Neural progenitor cell (in vitro differentiated cells): ENCODE results near the gene CTDSP2. TPM values are rescaled to one million over a fixed set of nuclear protein-coding genes. Genes with fewer than 3 reads are reported as not detected.
"Not testable (repeated sequence)": the region's sequence is repeated elsewhere in the genome, so short reads cannot be mapped to it uniquely, and the experiment has no call there.

ENCODE experiments used
- DNase-seq: peaks from one replicate; pipeline ENCODE4 v3.0.0-alpha.2; 2016; ENCODE audit warnings: low spot score
- H2AFZ ChIP-seq: fragments of 200-600 bp; sonication (generic); replicated peaks from 2 replicates; pipeline ENCODE4 v1.6.1; 2016; ENCODE audit warnings: antibody characterized with exemption
- H3F3A ChIP-seq: fragments of 200-600 bp; sonication (generic); 2 replicates; pipeline ENCODE4 v1.6.1; 2016; ENCODE audit warnings: antibody characterized with exemption, low read depth
- H3K27ac ChIP-seq: fragments of 200-600 bp; sonication (generic); 2 replicates; pipeline ENCODE4 v1.5.1; 2016; ENCODE audit warnings: mild to moderate bottlenecking
- H3K27me3 ChIP-seq: fragments of 200-600 bp; sonication (generic); 2 replicates; pipeline ENCODE4 v1.6.1; 2016; ENCODE audit warnings: mild to moderate bottlenecking, moderate library complexity
- H3K36me3 ChIP-seq: fragments of 200-600 bp; sonication (generic); 2 replicates; pipeline ENCODE4 v1.5.1; 2016
- H3K4me1 ChIP-seq: fragments of 200-600 bp; sonication (generic); 2 replicates; pipeline ENCODE4 v1.6.1; 2016; ENCODE audit warnings: mixed run types
- H3K4me2 ChIP-seq: fragments of 200-600 bp; sonication (generic); 2 replicates; pipeline ENCODE4 v1.6.1; 2016
- H3K4me3 ChIP-seq: fragments of 200-600 bp; sonication (generic); 2 replicates; pipeline ENCODE4 v1.5.1; 2016
- H3K79me2 ChIP-seq: fragments of 200-600 bp; sonication (generic); 2 replicates; pipeline ENCODE4 v1.6.1; 2016; ENCODE audit warnings: low read depth
- H3K9ac ChIP-seq: fragments of 200-600 bp; sonication (generic); 2 replicates; pipeline ENCODE4 v1.6.1; 2016
- H3K9me3 ChIP-seq: fragments of 200-600 bp; sonication (generic); 2 replicates; pipeline ENCODE4 v1.5.1; 2016; ENCODE audit warnings: low read depth
- H4K20me1 ChIP-seq: fragments of 200-600 bp; sonication (generic); 2 replicates; pipeline ENCODE4 v1.6.1; 2016; ENCODE audit warnings: low read depth
- H3K27ac Mint-ChIP-seq: 3 replicates; pipeline ENCODE4 v1.8.0; 2021; ENCODE audit warnings: mixed read lengths
- H3K27me3 Mint-ChIP-seq: 2 replicates; pipeline ENCODE4 v1.8.0; 2022; ENCODE audit warnings: low read depth, mild to moderate bottlenecking, inconsistent platforms, moderate library complexity, mixed read lengths; ENCODE audit not compliant: insufficient read depth
- H3K36me3 Mint-ChIP-seq: 3 replicates; pipeline ENCODE4 v1.8.0; 2021; ENCODE audit warnings: mixed read lengths
- H3K4me1 Mint-ChIP-seq: 3 replicates; pipeline ENCODE4 v1.8.0; 2021; ENCODE audit warnings: mixed read lengths
- H3K4me3 Mint-ChIP-seq: 3 replicates; pipeline ENCODE4 v1.8.0; 2021; ENCODE audit warnings: mild to moderate bottlenecking, moderate library complexity, mixed read lengths
- H3K9me3 Mint-ChIP-seq: 3 replicates; pipeline ENCODE4 v1.8.0; 2020; ENCODE audit warnings: mixed read lengths
- EZH2 ChIP-seq: fragments of 200-600 bp; sonication (generic); IDR thresholded peaks from 2 replicates; pipeline ENCODE4 v1.6.1; 2017; ENCODE audit warnings: antibody characterized with exemption, mild to moderate bottlenecking, moderate library complexity
- EZH2phosphoT487 ChIP-seq: fragments of 200-600 bp; sonication (generic); IDR thresholded peaks from 2 replicates; pipeline ENCODE4 v1.6.1; 2017; ENCODE audit warnings: antibody characterized with exemption
- total RNA-seq: library from RNA; depleted of rRNA; stranded (reverse); fragments of >200 nt; gene quantifications from 2 replicates; pipeline ENCODE4 v1.2.3, GENCODE V29; 2015; ENCODE audit warnings: low replicate concordance
- TF ChIP-seq, protein P1 (sequence below): fragments of 200-600 bp; sonication (generic); IDR thresholded peaks from 2 replicates; pipeline ENCODE4 v1.5.1; 2017; ENCODE audit warnings: antibody characterized with exemption, mild to moderate bottlenecking

CTDSP2 gene
- total RNA-seq, 1 donor from 2014 or later, result 43.6 TPM

DNA sequence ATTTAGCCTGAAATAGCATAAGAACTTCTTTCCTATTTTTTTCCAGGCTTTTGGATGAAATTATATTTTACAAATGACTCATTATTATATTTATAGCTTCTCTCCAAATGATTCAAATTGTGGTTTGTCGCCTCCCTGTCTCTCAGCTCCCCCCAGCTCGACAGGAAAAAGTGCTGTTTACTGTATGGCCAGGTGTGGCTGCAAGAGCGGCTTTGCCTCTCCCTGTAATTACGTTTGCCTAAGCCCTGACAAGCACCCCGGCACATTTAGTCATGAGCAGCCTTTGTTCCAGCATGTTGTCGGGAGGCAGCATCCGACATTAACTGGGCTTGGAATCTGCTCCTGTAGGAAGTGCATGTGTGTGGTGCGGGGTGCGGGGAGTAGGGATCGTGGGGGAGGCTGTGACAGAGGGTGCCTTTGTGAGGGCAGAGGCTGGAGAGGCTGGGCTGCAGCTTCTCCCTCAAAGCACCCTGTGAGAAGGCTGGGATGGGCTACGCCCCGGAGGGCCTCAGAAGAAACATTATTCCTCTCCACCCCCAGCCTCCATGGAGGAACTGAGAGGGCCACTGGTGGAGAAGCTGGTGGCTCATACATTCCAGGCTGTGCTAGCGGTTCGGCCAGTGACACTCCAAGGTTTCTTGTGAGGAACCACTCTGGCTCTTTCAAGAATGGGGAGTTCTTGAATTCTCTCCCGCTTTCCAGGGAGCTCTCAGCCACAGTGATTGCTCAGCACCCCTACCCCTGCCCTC is 42.1 kb upstream of the CTDSP2 start:
- Histone ChIP-seq H3K79me2 (no peaks in the 10 kb centered on the region), H3K9me3 (no peaks in the 10 kb centered on the region), H3K4me2 (peak overlapping the region; percentile 40)

DNA sequence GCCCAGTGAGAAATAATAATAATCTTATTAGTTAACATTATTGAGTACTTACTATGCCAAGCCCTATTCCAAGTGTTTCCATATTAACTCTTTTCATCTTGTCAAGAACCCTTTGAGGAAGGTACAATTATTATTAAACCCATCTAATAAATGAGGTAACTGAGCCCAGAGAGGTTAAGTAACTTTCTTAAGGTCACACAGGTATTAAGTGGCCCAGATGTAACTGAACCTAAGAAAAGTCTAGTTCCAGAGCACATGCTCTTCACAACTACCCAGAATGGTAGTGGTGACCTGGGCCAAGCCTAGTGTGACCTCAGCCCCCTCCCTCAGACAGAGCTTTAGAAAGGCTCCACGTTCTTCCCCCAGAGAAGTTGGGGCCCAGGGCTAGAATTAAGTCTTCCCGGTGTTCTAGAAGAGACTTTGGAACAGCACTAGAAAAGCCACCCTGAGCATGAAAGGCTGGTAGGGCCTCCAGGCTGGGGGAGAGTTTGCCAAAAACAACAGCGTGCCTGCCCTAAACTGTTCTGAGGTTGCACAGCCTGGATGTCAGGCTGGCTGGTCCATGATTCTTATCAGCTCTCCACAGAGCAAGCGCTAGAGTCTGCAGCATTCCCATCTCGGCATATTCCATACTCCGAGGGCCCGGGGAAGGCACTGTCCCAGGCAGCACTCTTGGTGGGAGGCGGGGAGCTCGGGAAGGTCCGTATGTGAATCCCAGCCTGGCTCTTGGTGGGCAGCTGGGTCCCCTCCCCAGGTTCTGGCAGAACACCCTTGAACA is 41.3 kb upstream of the CTDSP2 start:
- Histone ChIP-seq H3K4me3 (no peak overlapping the region), H3K36me3 (no peaks in the 10 kb centered on the region)
- H3K4me3 Mint-ChIP-seq, result no peak overlapping the region

More for the DNA sequence above, 42.1 kb upstream of the CTDSP2 start:
- Histone ChIP-seq H3K4me1 (peaks cover 27% of the 10 kb centered on the region), H3K4me3 (no peak overlapping the region), H4K20me1 (no peaks in the 10 kb centered on the region), H3K9ac (no peak overlapping the region), H3K36me3 (no peaks in the 10 kb centered on the region), H3F3A (peaks cover 12% of the 10 kb centered on the region), H3K27me3 (no peaks in the 10 kb centered on the region), H2AFZ (peak overlapping the region; percentile 46), H3K27ac (no peak overlapping the region)
- peak; percentile 66 for DNase-seq
- Mint-ChIP-seq H3K36me3 (no peaks in the 10 kb centered on the region), H3K9me3 (peaks cover 9% of the 10 kb centered on the region), H3K4me3 (no peak overlapping the region), H3K4me1 (peaks cover 23% of the 10 kb centered on the region), H3K27ac (peak overlapping the region; percentile 21), H3K27me3 (peaks cover 11% of the 10 kb centered on the region)
- no peak for TF ChIP-seq EZH2phosphoT487

DNA sequence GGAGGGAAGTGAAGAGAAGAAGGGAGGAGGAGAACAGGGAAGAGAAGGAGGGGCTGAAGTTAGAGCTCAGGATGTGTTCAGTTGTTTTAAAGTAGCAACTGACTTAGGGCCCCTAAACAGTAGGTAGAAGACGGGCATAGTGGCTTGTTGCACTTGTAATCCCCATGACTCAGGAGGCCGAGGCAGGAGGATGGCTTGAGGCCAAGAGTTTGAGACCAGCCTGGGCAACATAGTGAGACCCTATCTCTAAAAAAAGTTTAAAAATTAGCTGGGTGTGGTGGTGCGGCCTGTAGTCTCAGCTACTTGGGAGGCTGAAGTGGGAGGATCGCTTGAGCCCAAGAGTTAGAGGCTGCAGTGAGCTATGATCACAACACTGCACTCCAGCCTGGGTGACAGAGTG is 40.4 kb upstream of the CTDSP2 start:
- H3K36me3 ChIP-seq, H3F3A ChIP-seq, H3K27ac Mint-ChIP-seq, H3K27me3 ChIP-seq, H3K9me3 ChIP-seq, H3K79me2 ChIP-seq, H3K9ac ChIP-seq, H4K20me1 ChIP-seq, H3K4me2 ChIP-seq, H3K4me3 Mint-ChIP-seq, H2AFZ ChIP-seq, H3K27ac ChIP-seq, H3K36me3 Mint-ChIP-seq, DNase-seq, H3K4me3 ChIP-seq: not testable (repeated sequence)
- peaks cover 11% of the 10 kb centered on the region for H3K27me3 Mint-ChIP-seq
- peaks cover 21% of the 10 kb centered on the region for H3K4me1 ChIP-seq
- H3K9me3 Mint-ChIP-seq, result peaks cover 14% of the 10 kb centered on the region
- peaks cover 16% of the 10 kb centered on the region for H3K4me1 Mint-ChIP-seq

More for the DNA sequence above, 41.3 kb upstream of the CTDSP2 start:
- peaks cover 14% of the 10 kb centered on the region for H3K9me3 Mint-ChIP-seq
- Histone ChIP-seq H3F3A (peaks cover 7% of the 10 kb centered on the region), H3K4me1 (peaks cover 21% of the 10 kb centered on the region), H3K27ac (no peak overlapping the region), H3K27me3 (no peaks in the 10 kb centered on the region), H2AFZ (peak overlapping the region; percentile 46), H3K9ac (no peak overlapping the region), H3K9me3 (no peaks in the 10 kb centered on the region), H3K79me2 (no peaks in the 10 kb centered on the region), H3K4me2 (peak overlapping the region; percentile 40), H4K20me1 (no peaks in the 10 kb centered on the region)
- TF ChIP-seq EZH2 (no peak), EZH2phosphoT487 (no peak)
- TF ChIP-seq, protein P1, sequence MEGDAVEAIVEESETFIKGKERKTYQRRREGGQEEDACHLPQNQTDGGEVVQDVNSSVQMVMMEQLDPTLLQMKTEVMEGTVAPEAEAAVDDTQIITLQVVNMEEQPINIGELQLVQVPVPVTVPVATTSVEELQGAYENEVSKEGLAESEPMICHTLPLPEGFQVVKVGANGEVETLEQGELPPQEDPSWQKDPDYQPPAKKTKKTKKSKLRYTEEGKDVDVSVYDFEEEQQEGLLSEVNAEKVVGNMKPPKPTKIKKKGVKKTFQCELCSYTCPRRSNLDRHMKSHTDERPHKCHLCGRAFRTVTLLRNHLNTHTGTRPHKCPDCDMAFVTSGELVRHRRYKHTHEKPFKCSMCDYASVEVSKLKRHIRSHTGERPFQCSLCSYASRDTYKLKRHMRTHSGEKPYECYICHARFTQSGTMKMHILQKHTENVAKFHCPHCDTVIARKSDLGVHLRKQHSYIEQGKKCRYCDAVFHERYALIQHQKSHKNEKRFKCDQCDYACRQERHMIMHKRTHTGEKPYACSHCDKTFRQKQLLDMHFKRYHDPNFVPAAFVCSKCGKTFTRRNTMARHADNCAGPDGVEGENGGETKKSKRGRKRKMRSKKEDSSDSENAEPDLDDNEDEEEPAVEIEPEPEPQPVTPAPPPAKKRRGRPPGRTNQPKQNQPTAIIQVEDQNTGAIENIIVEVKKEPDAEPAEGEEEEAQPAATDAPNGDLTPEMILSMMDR, result no peak
- H3K27ac Mint-ChIP-seq, result no peak overlapping the region
- H3K36me3 Mint-ChIP-seq, result no peaks in the 10 kb centered on the region
- H3K4me1 Mint-ChIP-seq, result peaks cover 20% of the 10 kb centered on the region
- H3K27me3 Mint-ChIP-seq, result peaks cover 11% of the 10 kb centered on the region
- DNase-seq, result no peak

DNA sequence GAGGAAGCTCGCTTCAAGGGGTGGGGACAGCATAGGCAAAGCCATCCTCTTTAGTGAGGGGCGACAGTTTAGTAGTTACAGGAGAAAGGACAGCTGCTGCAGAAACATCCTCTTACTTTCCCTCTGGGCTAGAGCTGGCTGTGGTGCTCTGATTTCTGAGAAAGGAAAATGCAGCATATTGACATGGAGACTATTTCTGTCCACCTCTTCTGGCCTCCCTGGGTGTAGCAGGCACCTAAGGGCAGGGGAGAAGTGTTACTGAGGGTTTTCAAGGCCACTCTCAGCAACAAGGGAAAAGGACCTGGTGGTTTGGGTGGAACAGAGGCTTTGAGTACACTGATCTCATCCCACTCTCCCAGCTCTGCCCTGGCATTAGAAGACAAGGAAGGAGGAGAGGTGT is 40.0 kb upstream of the CTDSP2 start:
- Histone ChIP-seq H3K9ac (no peak overlapping the region), H4K20me1 (no peaks in the 10 kb centered on the region), H3K36me3 (no peaks in the 10 kb centered on the region), H3K27me3 (no peaks in the 10 kb centered on the region), H3K4me3 (no peak overlapping the region), H2AFZ (no peak overlapping the region), H3K9me3 (no peaks in the 10 kb centered on the region), H3F3A (peaks cover 7% of the 10 kb centered on the region), H3K4me2 (no peak overlapping the region), H3K79me2 (no peaks in the 10 kb centered on the region), H3K27ac (no peak overlapping the region), H3K4me1 (peaks cover 21% of the 10 kb centered on the region)
- Mint-ChIP-seq H3K27ac (no peak overlapping the region), H3K4me3 (no peak overlapping the region), H3K4me1 (peaks cover 15% of the 10 kb centered on the region), H3K36me3 (no peaks in the 10 kb centered on the region), H3K27me3 (peaks cover 8% of the 10 kb centered on the region), H3K9me3 (peaks cover 14% of the 10 kb centered on the region)
- DNase-seq, result no peak
- TF ChIP-seq, protein P1, result no peak
- no peak for TF ChIP-seq EZH2
- no peak for TF ChIP-seq EZH2phosphoT487
